HepG2 (cell line): ENCODE measurements around the gene STPG2. TPM values are rescaled to one million over a fixed set of nuclear protein-coding genes. Genes with fewer than 3 reads are reported as not detected.

Source experiments
- ATAC-seq: fragments of 200-7000 bp; cut with Tn5 transposase; 3 replicates; pipeline ENCODE4 v1.9.1; 2020; ENCODE audit warnings: mild to moderate bottlenecking, moderate library complexity
- BruUV-seq: library from RNA; stranded (reverse); fragments of 400-500 nt; replicated peaks from 2 replicates; lab custom pipeline; 2021; lab: Mats Ljungman, UMichigan
- CTCF ChIA-PET: fragments of 300-600 bp; formaldehyde crosslinking; extraction: SDS; loops from one replicate; lab custom pipeline; 2021; ENCODE audit warnings: low total read pairs, inconsistent platforms, low intra/inter-chr PET ratio; lab: Yijun Ruan, JAX
- POLR2A ChIA-PET: fragments of 350-600 bp; sonication (Branson Sonifier 250); formaldehyde crosslinking; loops from one replicate; lab custom pipeline; 2020; ENCODE audit warnings: antibody characterized with exemption, inconsistent platforms; lab: Yijun Ruan, JAX
- DNase-seq: peaks from one replicate; pipeline ENCODE4 v3.0.0-alpha.2; 2015; ENCODE audit warnings: low spot score
- FAIRE-seq: peaks from 3 replicates; lab custom pipeline; 2011; peaks lifted over from hg19 to GRCh38; lab: Jason Lieb, UNC
- H2AFZ ChIP-seq: one replicate; pipeline ENCODE4 v1.6.1; 2011; ENCODE audit warnings: low read length, inconsistent platforms
- H3K27ac ChIP-seq: fragments of 300-600 bp; 3 replicates; pipeline ENCODE4 v1.8.0; 2011; ENCODE audit warnings: mixed run types, mild to moderate bottlenecking, mixed read lengths, low read length, inconsistent platforms; ENCODE audit not compliant: insufficient read depth; ENCODE audit errors: extremely low read length
- H3K27me3 ChIP-seq, 2 experiments: fragments of 200-600 bp in 1 of 2; 2 replicates in 1 of 2; 3 replicates in 1 of 2; pipeline versions ENCODE4 v1.6.0 to v1.8.0; 2011; ENCODE audit warnings: low read length in 2 of 2, mild to moderate bottlenecking in 2 of 2, moderate library complexity in 2 of 2, inconsistent platforms in 1 of 2; ENCODE audit not compliant: insufficient read depth in 2 of 2, control insufficient read depth in 1 of 2
- H3K36me3 ChIP-seq, 2 experiments: fragments of 200-600 bp in 1 of 2; replicated peaks in 1 of 2; 2 replicates in 1 of 2; 3 replicates in 1 of 2; pipeline versions ENCODE4 v1.5.1 to v1.8.0; 2011; ENCODE audit warnings: low read length in 2 of 2, inconsistent platforms in 1 of 2; ENCODE audit not compliant: insufficient read depth in 2 of 2, control insufficient read depth in 1 of 2
- H3K4me1 ChIP-seq: 2 replicates; pipeline ENCODE4 v1.5.1; 2012; ENCODE audit warnings: low read length, inconsistent platforms; ENCODE audit not compliant: insufficient read depth
- H3K4me2 ChIP-seq: 2 replicates; pipeline ENCODE4 v1.6.0; 2011; ENCODE audit warnings: low read depth, low read length, inconsistent platforms
- H3K4me3 ChIP-seq, 3 experiments: fragments of 200-600 bp in 1 of 3; sonication (generic), shearing (Covaris generic) in 1 of 3; replicated peaks in 1 of 3; 2 replicates each; pipeline ENCODE4 v1.5.1; 2011 to 2016; ENCODE audit warnings: low read length in 3 of 3, inconsistent platforms in 2 of 3, low read depth in 2 of 3, mild to moderate bottlenecking in 2 of 3, control low read depth in 1 of 3, mixed read lengths in 1 of 3; ENCODE audit not compliant: insufficient read depth in 1 of 3
- H3K79me2 ChIP-seq: one replicate; pipeline ENCODE4 v1.6.1; 2011; ENCODE audit warnings: low read length, inconsistent platforms; ENCODE audit not compliant: insufficient read depth
- H3K9ac ChIP-seq: 2 replicates; pipeline ENCODE4 v1.6.0; 2011; ENCODE audit warnings: mild to moderate bottlenecking, low read depth, low read length, inconsistent platforms; ENCODE audit not compliant: insufficient read depth
- H3K9me3 ChIP-seq: 2 replicates; pipeline ENCODE4 v1.5.1; 2012; ENCODE audit warnings: mild to moderate bottlenecking, low read length
- H4K20me1 ChIP-seq: 2 replicates; pipeline ENCODE4 v1.6.0; 2011; ENCODE audit warnings: inconsistent platforms, mild to moderate bottlenecking, low read length, moderate library complexity; ENCODE audit not compliant: insufficient read depth
- FOXA1 ChIP-seq, 2 experiments: fragments of 450-650 bp in 1 of 2; sonication (generic) in 1 of 2; formaldehyde crosslinking in 1 of 2; IDR thresholded peaks; 2 replicates each; pipeline versions ENCODE4 v1.4.0 to v1.6.1; 2016 to 2020; ENCODE audit warnings: missing genetic modification reagents in 1 of 2
- KAT2B ChIP-seq: fragments of 150-350 bp; IDR thresholded peaks from 2 replicates; pipeline ENCODE4 v1.6.1; 2014; ENCODE audit warnings: low read depth, low read length, borderline replicate concordance
- KDM2A ChIP-seq: sonication (generic); formaldehyde crosslinking; IDR thresholded peaks from 2 replicates; pipeline ENCODE4 v1.4.0; 2020; ENCODE audit warnings: low read depth, missing genetic modification reagents, borderline replicate concordance
- NFE2L2 ChIP-seq: fragments of 150-350 bp; IDR thresholded peaks from 2 replicates; pipeline ENCODE4 v1.6.1; 2014; ENCODE audit warnings: low read length
- SOX13 ChIP-seq, 3 experiments: fragments of 450-650 bp in 1 of 3; sonication (generic) in 1 of 3; formaldehyde crosslinking in 1 of 3; IDR thresholded peaks in 2 of 3; conservative IDR thresholded peaks in 1 of 3; 2 replicates each; pipeline versions ENCODE4 v1.5.0 to v1.6.1; 2016 to 2020; ENCODE audit warnings: antibody characterized with exemption in 1 of 3, mild to moderate bottlenecking in 1 of 3, missing compliant biosample characterization in 1 of 3, missing genetic modification reagents in 1 of 3, moderate library complexity in 1 of 3
- ZBTB40 ChIP-seq, 2 experiments: fragments of 450-650 bp in 1 of 2; sonication (generic) in 1 of 2; formaldehyde crosslinking in 1 of 2; IDR thresholded peaks; 2 replicates each; pipeline versions ENCODE4 v1.6.1 to v1.8.0; 2016 to 2022; ENCODE audit warnings: antibody characterized with exemption in 1 of 2, mild to moderate bottlenecking in 1 of 2, missing genetic modification reagents in 1 of 2
- ZMAT3 ChIP-seq: sonication (generic); formaldehyde crosslinking; conservative IDR thresholded peaks from 2 replicates; pipeline ENCODE4 v1.7.0; 2021; ENCODE audit warnings: missing genetic modification reagents
- WGBS: methylation state at CpG from one replicate; pipeline ENCODE4 v1.1.6; 2017; ENCODE audit warnings: low lambda C conversion rate; 5-methylcytosine and 5-hydroxymethylcytosine counted together
- in situ Hi-C: cut with HindIII; loops from 2 replicates; pipeline ENCODE4 v1.10.0; 2017; ENCODE audit warnings: low pct_unique_long_range_greater_than_20kb; ENCODE audit not compliant: extremely low pct_ligation_motif_present
- intact Hi-C: fragments of 100-400 bp; cut with micrococcal nuclease; formaldehyde crosslinking; loops from one replicate; pipeline ENCODE4 v1.10.0; 2022; ENCODE audit not compliant: unreplicated experiment
- polyA plus RNA-seq, 8 experiments: library from polyadenylated mRNA; depleted of rRNA in 3 of 8; stranded (reverse) in 7 of 8; unstranded in 1 of 8; fragments of >200 nt; fragmentation: Illumina TruSeq in 4 of 8; extraction: Trizol in 4 of 8; gene quantifications; 2 replicates each; pipeline versions ENCODE4 v1.2.1 to v1.2.3, GENCODE V29; 2011 to 2016; ENCODE audit warnings: low read depth in 4 of 8, missing spikeins in 1 of 8, mixed read lengths in 1 of 8; ENCODE audit not compliant: insufficient read depth in 1 of 8
- total RNA-seq, 5 experiments: library from RNA; depleted of rRNA; stranded (reverse); fragments of >200 nt; fragmentation: Illumina TruSeq; extraction: Trizol; gene quantifications; 2 replicates each; pipeline ENCODE4 v1.2.3, GENCODE V29; 2016; ENCODE audit warnings: low read depth in 1 of 5

The STPG2 gene
- total and polyA plus RNA-seq, 2 of the 13 experiments (the other 11 are each of a cell fraction or from before 2014, with no cell fraction given): 0.07 TPM; not detected in 1

GRCh38 chr4:98081936-98082335 is 61.3 kb downstream of the STPG2 start:
- DNase-seq: no peak
- H3K27me3 ChIP-seq: no peaks in the 10 kb centered on the region
- H3K36me3 ChIP-seq: no peaks in the 10 kb centered on the region
- no peak overlapping the region for H3K4me3 ChIP-seq
- BruUV-seq: no TSS peak
- 43% methylated on average over 2 of the region's 2 CpGs for WGBS
- no peak overlapping the region for H2AFZ ChIP-seq
- no peaks in the 10 kb centered on the region for H3K79me2 ChIP-seq
- in situ Hi-C loops (no loop called here), intact Hi-C loops (no loop called here)
- ChIA-PET CTCF (no interaction called here), POLR2A (no interaction called here)
- no peak for FAIRE-seq
- no peaks in the 10 kb centered on the region for H3K9me3 ChIP-seq
- no peak for ATAC-seq
- H3K4me2 ChIP-seq: no peak overlapping the region
- no peaks in the 10 kb centered on the region for H4K20me1 ChIP-seq
- H3K9ac ChIP-seq: no peak overlapping the region
- no peaks in the 10 kb centered on the region for H3K4me1 ChIP-seq
- no peak overlapping the region for H3K27ac ChIP-seq
- TF ChIP-seq NFE2L2 (no peak), FOXA1 (IDR thresholded peaks at IDR 0.05) (no peak), FOXA1 (CRISPR knock-in tag; IDR thresholded peaks at IDR 0.05) (no peak), KAT2B (no peak), KDM2A (CRISPR knock-in tag) (no peak), ZBTB40 (IDR thresholded peaks at IDR 0.05) (no peak), ZBTB40 (CRISPR knock-in tag; IDR thresholded peaks at IDR 0.05) (no peak), SOX13 (IDR thresholded peaks at IDR 0.05) (no peak), SOX13 (CRISPR knock-in tag; conservative IDR thresholded peaks at IDR 0.05 in 1 of 2, IDR thresholded peaks at IDR 0.05 in 1 of 2) (no peak), ZMAT3 (no peak)
